H1 (cell line): Measurements from ENCODE around the gene GRID1. TPM values are rescaled to one million over a fixed set of nuclear protein-coding genes. Genes with fewer than 3 reads are reported as not detected.

ENCODE experiments used
- CTCF ChIA-PET: fragments of 300-600 bp; sonication (Branson Sonifier 250); formaldehyde crosslinking; loops from one replicate; lab custom pipeline; 2021; ENCODE audit not compliant: partially characterized antibody; lab: Charles Lee
- POLR2A ChIA-PET: fragments of 300-600 bp; sonication (Branson Sonifier 250); formaldehyde crosslinking; loops from one replicate; lab custom pipeline; 2021; ENCODE audit warnings: inconsistent platforms; ENCODE audit not compliant: partially characterized antibody; lab: Charles Lee
- DNase-seq, 2 experiments: peaks; one replicate each; pipeline versions ENCODE4 v3.0.0 to v3.0.0-alpha.2; 2010 to 2022; ENCODE audit warnings: low spot score in 2 of 2, low read depth in 1 of 2, mixed read lengths in 1 of 2
- FAIRE-seq: peaks from 2 replicates; lab custom pipeline; 2011; peaks lifted over from hg19 to GRCh38; lab: Jason Lieb, UNC
- H2AFZ ChIP-seq: 2 replicates; pipeline ENCODE4 v1.8.1; 2012; ENCODE audit warnings: low read length, inconsistent platforms
- H2AK5ac ChIP-seq: 2 replicates; pipeline ENCODE4 v1.6.1; 2013; ENCODE audit warnings: low read depth, low read length
- H2BK120ac ChIP-seq: replicated peaks from 2 replicates; pipeline ENCODE3; 2013; ENCODE audit warnings: low read depth, low read length, inconsistent platforms
- H2BK12ac ChIP-seq: 2 replicates; pipeline ENCODE4 v1.6.1; 2013; ENCODE audit warnings: low read depth, low read length
- H2BK15ac ChIP-seq: 2 replicates; pipeline ENCODE4 v1.6.1; 2013; ENCODE audit warnings: low read length
- H2BK20ac ChIP-seq: 2 replicates; pipeline ENCODE4 v1.6.1; 2013; ENCODE audit warnings: low read length
- H2BK5ac ChIP-seq: 2 replicates; pipeline ENCODE4 v1.6.1; 2013; ENCODE audit warnings: low read depth, low read length
- H3K14ac ChIP-seq: 2 replicates; pipeline ENCODE4 v1.6.1; 2013; ENCODE audit warnings: inconsistent platforms; ENCODE audit not compliant: insufficient read length
- H3K18ac ChIP-seq: 2 replicates; pipeline ENCODE4 v1.6.1; 2013; ENCODE audit warnings: low read length; ENCODE audit errors: extremely low read depth
- H3K23ac ChIP-seq: 2 replicates; pipeline ENCODE4 v1.6.1; 2013; ENCODE audit warnings: inconsistent platforms; ENCODE audit not compliant: insufficient read length
- H3K23me2 ChIP-seq: 2 replicates; pipeline ENCODE4 v1.6.1; 2013; ENCODE audit warnings: low read depth, low read length
- H3K27ac ChIP-seq: 2 replicates; pipeline ENCODE4 v1.6.1; 2011; ENCODE audit warnings: low read depth, low read length, inconsistent platforms
- H3K27me3 ChIP-seq, 4 experiments: replicated peaks in 1 of 4; 1 replicate in 1 of 4; 2 replicates in 3 of 4; pipeline versions ENCODE4 v1.6.1 to v1.8.1; 2011 to 2013; ENCODE audit warnings: low read length in 3 of 4, mild to moderate bottlenecking in 3 of 4, inconsistent platforms in 2 of 4, mixed read lengths in 2 of 4, moderate library complexity in 1 of 4; ENCODE audit not compliant: control insufficient read depth in 3 of 4, insufficient read depth in 3 of 4; ENCODE audit errors: extremely low read depth in 1 of 4
- H3K36me3 ChIP-seq, 4 experiments: 2 replicates each; pipeline versions ENCODE4 v1.6.1 to v1.8.1; 2011 to 2013; ENCODE audit warnings: mild to moderate bottlenecking in 4 of 4, low read length in 3 of 4, moderate library complexity in 2 of 4, control low read depth in 1 of 4, inconsistent platforms in 1 of 4; ENCODE audit not compliant: insufficient read depth in 4 of 4, control insufficient read depth in 2 of 4
- H3K4ac ChIP-seq: replicated peaks from 2 replicates; pipeline ENCODE3; 2013; ENCODE audit warnings: low read length, low read depth, mixed read lengths, inconsistent platforms; ENCODE audit not compliant: insufficient read length
- H3K4me1 ChIP-seq, 4 experiments: replicated peaks in 1 of 4; 1 replicate in 1 of 4; 2 replicates in 3 of 4; pipeline versions ENCODE4 v1.6.1 to v1.8.1; 2011 to 2013; ENCODE audit warnings: low read length in 3 of 4, inconsistent platforms in 2 of 4, mixed read lengths in 1 of 4; ENCODE audit not compliant: insufficient read depth in 4 of 4, control insufficient read depth in 3 of 4
- H3K4me2 ChIP-seq, 2 experiments: 2 replicates each; pipeline versions ENCODE4 v1.6.1 to v1.8.1; 2011 to 2013; ENCODE audit warnings: low read depth in 2 of 2, low read length in 2 of 2, control low read depth in 1 of 2, inconsistent platforms in 1 of 2, mild to moderate bottlenecking in 1 of 2; ENCODE audit not compliant: insufficient read depth in 1 of 2
- H3K4me3 ChIP-seq, 4 experiments: fragments of 200-600, 300-600 bp in 1 of 4; sonication (generic), shearing (Covaris generic), sonication (Bioruptor Twin) in 1 of 4; 2 replicates each; pipeline versions ENCODE4 v1.5.1 to v1.8.1; 2011 to 2016; ENCODE audit warnings: low read length in 4 of 4, low read depth in 3 of 4, control low read depth in 2 of 4, inconsistent platforms in 2 of 4, mild to moderate bottlenecking in 2 of 4, mixed read lengths in 1 of 4, moderate library complexity in 1 of 4; ENCODE audit not compliant: insufficient read depth in 2 of 4; ENCODE audit errors: extremely low read depth in 1 of 4
- H3K56ac ChIP-seq: replicated peaks from 2 replicates; pipeline ENCODE3; 2013; ENCODE audit warnings: low read depth, mild to moderate bottlenecking, mixed read lengths, low read length, inconsistent platforms; ENCODE audit not compliant: insufficient read length
- H3K79me1 ChIP-seq: 2 replicates; pipeline ENCODE4 v1.6.1; 2013; ENCODE audit warnings: low read depth, low read length, control low read depth
- H3K79me2 ChIP-seq, 2 experiments: 2 replicates each; pipeline versions ENCODE4 v1.6.1 to v1.8.1; 2012 to 2013; ENCODE audit warnings: low read length in 2 of 2, mild to moderate bottlenecking in 2 of 2, inconsistent platforms in 1 of 2; ENCODE audit not compliant: insufficient read depth in 2 of 2, control insufficient read depth in 1 of 2
- H3K9ac ChIP-seq, 4 experiments: replicated peaks in 1 of 4; 1 replicate in 1 of 4; 2 replicates in 3 of 4; pipeline versions ENCODE4 v1.6.1 to v1.8.1; 2011 to 2013; ENCODE audit warnings: low read depth in 3 of 4, low read length in 3 of 4, control low read depth in 2 of 4, mild to moderate bottlenecking in 2 of 4, moderate library complexity in 2 of 4, inconsistent platforms in 1 of 4; ENCODE audit errors: extremely low read depth in 1 of 4
- H3K9me3 ChIP-seq, 2 experiments: 2 replicates each; pipeline versions ENCODE4 v1.6.1 to v1.8.1; 2012 to 2013; ENCODE audit warnings: mild to moderate bottlenecking in 2 of 2, moderate library complexity in 2 of 2, control low read depth in 1 of 2, inconsistent platforms in 1 of 2, low read depth in 1 of 2, low read length in 1 of 2, mixed read lengths in 1 of 2; ENCODE audit not compliant: insufficient read depth in 2 of 2
- H4K20me1 ChIP-seq, 2 experiments: replicated peaks in 1 of 2; 2 replicates each; pipeline versions ENCODE3 to v1.8.1; 2011 to 2013; ENCODE audit warnings: inconsistent platforms in 2 of 2, low read length in 2 of 2, mild to moderate bottlenecking in 1 of 2; ENCODE audit not compliant: insufficient read depth in 2 of 2, control insufficient read depth in 1 of 2
- H4K5ac ChIP-seq: 2 replicates; pipeline ENCODE4 v1.6.1; 2013; ENCODE audit warnings: low read length, low read depth, mixed read lengths, inconsistent platforms; ENCODE audit not compliant: insufficient read length
- H4K8ac ChIP-seq: 2 replicates; pipeline ENCODE4 v1.8.0; 2013; ENCODE audit warnings: mild to moderate bottlenecking, moderate library complexity, low read length, inconsistent platforms; ENCODE audit not compliant: insufficient read depth; ENCODE audit errors: extremely low read depth
- H4K91ac ChIP-seq: replicated peaks from 2 replicates; pipeline ENCODE3; 2013; ENCODE audit warnings: low read length, mixed read lengths, inconsistent platforms; ENCODE audit not compliant: insufficient read length
- ATF2 ChIP-seq: IDR thresholded peaks from 2 replicates; pipeline ENCODE4 v1.6.1; 2012; ENCODE audit warnings: low read length, inconsistent platforms
- GABPA ChIP-seq: IDR thresholded peaks from 2 replicates; pipeline ENCODE4 v1.6.1; 2011; ENCODE audit warnings: mild to moderate bottlenecking, low read length, moderate library complexity, borderline replicate concordance; ENCODE audit not compliant: insufficient read depth
- GTF2F1 ChIP-seq: IDR thresholded peaks from 2 replicates; pipeline ENCODE4 v1.6.1; 2012; ENCODE audit warnings: low read depth, low read length, improper control_type of control experiment, borderline replicate concordance
- JUN ChIP-seq: IDR thresholded peaks from 2 replicates; pipeline ENCODE4 v1.6.1; 2011; ENCODE audit warnings: low read depth, mild to moderate bottlenecking, improper control_type of control experiment, low read length
- MAX ChIP-seq: IDR thresholded peaks from 2 replicates; pipeline ENCODE4 v1.6.1; 2012; ENCODE audit warnings: inconsistent platforms
- NRF1 ChIP-seq: IDR thresholded peaks from 2 replicates; pipeline ENCODE4 v1.6.1; 2011; ENCODE audit warnings: mild to moderate bottlenecking, low read depth, low read length, improper control_type of control experiment
- SAP30 ChIP-seq: fragments of 300-600 bp; sonication (generic); IDR thresholded peaks from 2 replicates; pipeline ENCODE4 v1.7.1; 2012; ENCODE audit warnings: low read length, moderate library complexity, mild to moderate bottlenecking, inconsistent platforms; ENCODE audit not compliant: insufficient read depth, insufficient replicate concordance
- SRF ChIP-seq: IDR thresholded peaks from 2 replicates; pipeline ENCODE4 v1.6.1; 2011; ENCODE audit warnings: mild to moderate bottlenecking, low read depth, low read length, moderate library complexity
- TBP ChIP-seq: IDR thresholded peaks from 2 replicates; pipeline ENCODE4 v1.6.1; 2011; ENCODE audit warnings: low read depth, low read length, improper control_type of control experiment
- YY1 ChIP-seq: IDR thresholded peaks from 2 replicates; pipeline ENCODE4 v1.6.1; 2011; ENCODE audit warnings: low read depth, mild to moderate bottlenecking, low read length
- ZNF274 ChIP-seq: IDR thresholded peaks from 2 replicates; pipeline ENCODE4 v1.7.0; 2012; ENCODE audit warnings: low read length, borderline replicate concordance; ENCODE audit errors: extremely low read depth
- WGBS, 2 experiments: shearing (Covaris generic) in 1 of 2; methylation state at CpG; one replicate each; pipeline versions ENCODE4 v1.1.6 to v1.1.7; 2013 to 2015; ENCODE audit warnings: low lambda C conversion rate in 2 of 2, mixed read lengths in 2 of 2, inconsistent platforms in 1 of 2, low coverage in 1 of 2, missing lambda C conversion rate in 1 of 2; ENCODE audit not compliant: insufficient replicate concordance in 2 of 2, insufficient coverage in 1 of 2, insufficient read length in 1 of 2; ENCODE audit errors: extremely low coverage in 1 of 2, missing lambda C conversion rate in 1 of 2; 5-methylcytosine and 5-hydroxymethylcytosine counted together
- polyA plus RNA-seq, 7 experiments: library from polyadenylated mRNA; depleted of rRNA in 3 of 7; stranded (reverse) in 5 of 7; unstranded in 2 of 7; fragments of >200 nt in 5 of 7; fragments of 200-250 nt in 2 of 7; gene quantifications; 1 replicate in 5 of 7; 2 replicates in 1 of 7; 4 replicates in 1 of 7; pipeline versions ENCODE4 v1.2.1 to v1.2.3, GENCODE V29; 2011 to 2013; ENCODE audit warnings: missing spikeins in 2 of 7, mixed read lengths in 2 of 7
- total RNA-seq: library from RNA; stranded (reverse); fragmentation: NEBNext Ultra II Directional; extraction: Animal tissue kit (Norgen Biotek cat#: 25700); gene quantifications from 2 replicates; pipeline ENCODE4 v1.2.1, GENCODE V29; 2021

The GRID1 gene
- total and polyA plus RNA-seq, 2 of the 8 experiments (the other 6 are each of a cell fraction or from before 2014, with no cell fraction given) = 0.22 to 0.30 TPM

- Histone ChIP-seq H3K27ac (no peak overlapping the region), H3K4me2 (no peak overlapping the region), H2BK20ac (no peak overlapping the region), H2AK5ac (no peak overlapping the region), H4K5ac (no peak overlapping the region), H2BK12ac (no peak overlapping the region), H4K20me1 (no peaks in the 10 kb centered on the region), H3K36me3 (no peaks in the 10 kb centered on the region), H3K23ac (no peak overlapping the region), H3K27me3 (no peaks in the 10 kb centered on the region), H3K4me3 (no peak overlapping the region), H2BK5ac (no peak overlapping the region), H3K79me2 (no peaks in the 10 kb centered on the region), H4K8ac (no peak overlapping the region), H3K56ac (no peak overlapping the region), H4K91ac (no peak overlapping the region), H2AFZ (no peak overlapping the region), H3K18ac (no peak overlapping the region), H3K79me1 (no peaks in the 10 kb centered on the region), H3K9me3 (no peaks in the 10 kb centered on the region), H2BK120ac (no peak overlapping the region), H3K4me1 (no peaks in the 10 kb centered on the region), H2BK15ac (no peak overlapping the region), H3K9ac (no peak overlapping the region), H3K14ac (no peak overlapping the region), H3K4ac (no peak overlapping the region), H3K23me2 (no peaks in the 10 kb centered on the region)
- WGBS, 2 experiments = 90% methylated on average over 5 of the region's 5 CpGs; no CpG with 5 or more reads in 1 of the 2 experiments
- ChIA-PET CTCF (interaction anchor here (0.5 to 3.3 kb wide), 7 partner anchors 11 to 439 kb away, joined by 3 to 20 read pairs (median 4); no protein-coding TSS in a partner anchor), POLR2A (no interaction called here)
- DNase-seq (no peak), FAIRE-seq (no peak)
- TF ChIP-seq SRF (no peak), TBP (no peak), ZNF274 (no peak), JUN (no peak), MAX (no peak), SAP30 (no peak), YY1 (no peak), GTF2F1 (no peak), ATF2 (no peak), GABPA (no peak), NRF1 (no peak)
These were observed 199.4 kb downstream of the GRID1 start for GRCh38 chr10:86167121-86167761.
